ENCODE measurements around the gene GTPBP4. TPM values are rescaled to one million over a fixed set of nuclear protein-coding genes. Genes with fewer than 3 reads are reported as not detected.
A peak's percentile ranks its signal among the peaks of the same experiment; 100 is the strongest.

GTPBP4 gene
- total RNA-seq, 1 experiment from 2014 or later: 142 TPM

GRCh38 chr10:988667-989545 is 672 bp downstream of the GTPBP4 start:
- Mint-ChIP-seq H3K4me3 (ENCODE audit: unreplicated experiment) (peak overlapping the region; percentile 95), H3K36me3 (ENCODE audit: insufficient read depth, unreplicated experiment) (peaks cover 34% of the 10 kb centered on the region), H3K27ac (ENCODE audit: low read depth, unreplicated experiment) (peak overlapping the region; percentile 96), H3K9me3 (ENCODE audit: unreplicated experiment) (no peaks in the 10 kb centered on the region), H3K4me1 (ENCODE audit: insufficient read depth, unreplicated experiment) (peaks cover 20% of the 10 kb centered on the region), H3K27me3 (ENCODE audit: insufficient read depth, unreplicated experiment) (no peaks in the 10 kb centered on the region)
- intact Hi-C loops (cut with micrococcal nuclease): no loop called here
- TSS peak; percentile 58 for BruUV-seq (replicated peaks)
- ChIA-PET POLR2A (interaction anchor here (0.6 to 6.3 kb wide), 19 partner anchors 14 to 254 kb away, joined by 3 to 170 read pairs (median 5); partner anchors contain the start of genes IDI1, LARP4B and WDR37), CTCF (interaction anchor here (1.2 kb wide), 1 partner anchor 15 kb away, joined by 3 read pairs; no protein-coding TSS in a partner anchor)
- DNase-seq (ENCODE audit: unreplicated experiment): peak; percentile 19
- no peak for TF ChIP-seq CTCF (IDR thresholded peaks at IDR 0.05; ENCODE audit: unreplicated experiment)

- ChIA-PET POLR2A (interaction anchor here (0.7 to 6.3 kb wide), 3 partner anchors 9 to 862 kb away, joined by 3 to 170 read pairs (median 3); partner anchors contain the start of genes IDI1 and WDR37), CTCF (no interaction called here)
- DNase-seq (ENCODE audit: unreplicated experiment): no peak
- Mint-ChIP-seq H3K36me3 (ENCODE audit: insufficient read depth, unreplicated experiment) (peaks cover 53% of the 10 kb centered on the region), H3K4me1 (ENCODE audit: insufficient read depth, unreplicated experiment) (peaks cover 20% of the 10 kb centered on the region), H3K27me3 (ENCODE audit: insufficient read depth, unreplicated experiment) (no peaks in the 10 kb centered on the region), H3K4me3 (ENCODE audit: unreplicated experiment) (peak overlapping the region; percentile 95), H3K27ac (ENCODE audit: low read depth, unreplicated experiment) (no peak overlapping the region), H3K9me3 (ENCODE audit: unreplicated experiment) (no peaks in the 10 kb centered on the region)
- intact Hi-C loops (cut with micrococcal nuclease): no loop called here
- no TSS peak for BruUV-seq (replicated peaks)
- no peak for TF ChIP-seq CTCF (IDR thresholded peaks at IDR 0.05; ENCODE audit: unreplicated experiment)
Measured at GRCh38 chr10:990808-991207, 2.6 kb downstream of the GTPBP4 start.

DNA sequence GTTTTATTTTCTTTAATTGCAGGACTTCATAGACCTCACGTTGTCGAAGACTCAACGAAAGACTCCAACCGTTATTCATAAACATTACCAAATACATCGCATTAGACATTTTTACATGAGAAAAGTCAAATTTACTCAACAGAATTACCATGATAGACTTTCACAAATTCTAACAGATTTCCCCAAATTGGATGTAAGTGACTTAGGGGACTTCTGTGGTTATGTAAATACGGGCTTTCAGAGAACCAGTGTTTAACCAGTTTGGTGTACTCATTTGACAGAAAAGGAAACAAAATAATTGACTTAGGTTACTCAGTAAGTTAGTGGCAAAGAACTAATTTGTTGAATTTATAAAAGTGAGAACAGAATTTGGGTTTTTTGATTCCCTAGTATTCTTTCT is 4.2 kb downstream of the GTPBP4 start:
- TF ChIP-seq CTCF (IDR thresholded peaks at IDR 0.05; ENCODE audit: unreplicated experiment): no peak
- intact Hi-C loops (cut with micrococcal nuclease): no loop called here
- Mint-ChIP-seq H3K9me3 (ENCODE audit: unreplicated experiment) (no peaks in the 10 kb centered on the region), H3K4me1 (ENCODE audit: insufficient read depth, unreplicated experiment) (peaks cover 11% of the 10 kb centered on the region), H3K27ac (ENCODE audit: low read depth, unreplicated experiment) (no peak overlapping the region), H3K36me3 (ENCODE audit: insufficient read depth, unreplicated experiment) (peaks cover 70% of the 10 kb centered on the region), H3K4me3 (ENCODE audit: unreplicated experiment) (no peak overlapping the region), H3K27me3 (ENCODE audit: insufficient read depth, unreplicated experiment) (no peaks in the 10 kb centered on the region)
- ChIA-PET CTCF (no interaction called here), POLR2A (interaction anchor here (1.3 kb wide), 1 partner anchor 61 kb away, joined by 3 read pairs; the partner anchor contains the start of gene LARP4B)
- no TSS peak for BruUV-seq (replicated peaks)
- DNase-seq (ENCODE audit: unreplicated experiment): no peak

DNA sequence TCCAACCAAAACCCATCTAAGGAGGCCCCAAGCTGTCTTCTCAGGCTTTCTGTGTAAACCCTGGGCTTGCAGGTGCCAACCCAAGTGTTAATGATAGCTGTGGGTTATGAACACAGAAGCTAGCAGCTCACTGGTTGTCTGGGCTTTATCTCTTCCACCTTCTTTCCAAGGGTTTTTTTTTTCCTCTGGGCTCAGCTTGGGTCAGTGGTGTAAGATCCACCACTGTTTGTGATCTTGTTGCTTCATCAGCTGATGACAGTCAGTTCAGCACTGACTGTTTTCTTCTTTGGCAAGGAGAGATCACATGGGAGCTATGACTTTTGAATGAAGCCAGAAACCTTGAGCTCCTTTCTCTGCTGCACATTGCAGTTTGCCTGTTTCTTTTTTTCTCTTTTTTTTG is 4.6 kb downstream of the GTPBP4 start:
- no peak for DNase-seq (ENCODE audit: unreplicated experiment)
- ChIA-PET POLR2A (interaction anchor here (1.3 kb wide), 1 partner anchor 62 kb away, joined by 3 read pairs; the partner anchor contains the start of gene LARP4B), CTCF (interaction anchor here (0.6 kb wide), 1 partner anchor 11 kb away, joined by 3 read pairs; no protein-coding TSS in a partner anchor)
- no peak overlapping the region for H3K27ac Mint-ChIP-seq (ENCODE audit: low read depth, unreplicated experiment)
- H3K36me3 Mint-ChIP-seq (ENCODE audit: insufficient read depth, unreplicated experiment): peaks cover 72% of the 10 kb centered on the region
- no peaks in the 10 kb centered on the region for H3K27me3 Mint-ChIP-seq (ENCODE audit: insufficient read depth, unreplicated experiment)
- intact Hi-C loops (cut with micrococcal nuclease): no loop called here
- no peaks in the 10 kb centered on the region for H3K9me3 Mint-ChIP-seq (ENCODE audit: unreplicated experiment)
- no peak overlapping the region for H3K4me3 Mint-ChIP-seq (ENCODE audit: unreplicated experiment)
- BruUV-seq (replicated peaks): no TSS peak
- peaks cover 11% of the 10 kb centered on the region for H3K4me1 Mint-ChIP-seq (ENCODE audit: insufficient read depth, unreplicated experiment)
- no peak for TF ChIP-seq CTCF (IDR thresholded peaks at IDR 0.05; ENCODE audit: unreplicated experiment)
